ENCODE measurements around the gene FAM180B. TPM values are rescaled to one million over a fixed set of nuclear protein-coding genes. Genes with fewer than 3 reads are reported as not detected.

Gene FAM180B
- total and polyA plus RNA-seq, 10 of the 15 experiments (the other 5 are each of a cell fraction or from before 2014, with no cell fraction given): 0.04 to 0.34 TPM; not detected in 8

DNA sequence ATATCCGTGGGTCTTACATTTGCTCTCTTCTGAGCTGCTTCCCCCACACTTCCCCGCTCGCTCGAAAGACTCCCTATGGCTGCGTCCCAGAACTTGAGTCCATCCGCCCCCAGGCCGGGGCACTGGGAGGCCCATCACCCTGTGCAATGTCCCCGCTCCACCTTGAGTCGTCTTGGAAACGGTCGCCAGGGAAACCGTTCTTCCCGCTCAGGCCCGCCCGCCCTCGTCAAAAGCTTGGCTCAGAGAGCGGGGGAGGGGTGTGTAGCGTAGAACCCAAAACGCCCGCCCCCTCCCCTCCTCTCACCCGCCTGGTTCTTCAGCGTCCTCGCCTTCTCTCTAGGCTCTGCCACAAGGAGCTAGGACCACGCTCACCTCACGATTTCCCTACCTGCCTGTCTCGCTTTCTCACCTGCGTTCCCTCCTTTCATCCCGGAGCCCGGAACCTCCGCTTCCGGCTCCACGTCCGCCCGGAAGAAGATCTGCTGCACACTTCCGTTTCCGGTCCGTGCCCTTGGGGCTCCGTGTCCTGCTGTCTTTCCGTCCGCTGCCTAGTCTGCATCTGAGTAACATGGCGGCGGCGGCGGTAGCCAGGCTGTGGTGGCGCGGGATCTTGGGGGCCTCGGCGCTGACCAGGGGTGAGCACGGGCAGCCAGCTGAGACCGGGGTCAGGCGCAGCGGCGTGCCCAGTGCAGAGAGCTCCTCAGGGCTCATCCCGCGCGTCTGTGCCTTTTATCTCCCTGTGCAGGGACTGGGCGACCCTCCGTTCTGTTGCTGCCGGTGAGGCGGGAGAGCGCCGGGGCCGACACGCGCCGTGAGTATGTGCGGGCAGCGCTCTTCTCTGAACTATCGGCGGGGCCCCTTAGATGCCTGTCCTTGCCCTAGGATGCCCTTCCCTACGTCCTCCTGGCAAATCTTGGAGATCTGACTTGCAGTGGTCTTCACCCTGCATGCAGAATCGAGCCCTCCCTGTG is 7.7 kb upstream of the FAM180B start, which contains the start of the genes KBTBD4 and NDUFS3:
KBTBD4 (minus strand) TSS at position 447 of the 971 bp plus-strand sequence; CDS start at position 428, 19 bp downstream.
NDUFS3 (plus strand) TSS at position 551 of the 971 bp plus-strand sequence; CDS start at position 569, 18 bp downstream.
- FAIRE-seq (peak; percentile 94), DNase-seq (ENCODE audit: low read depth, low spot score) (peak; percentile 71), ATAC-seq (peak; percentile 96)
- peak within 1 kb of the TSS; percentile 70 for H3K27ac ChIP-seq (ENCODE audit: control insufficient read depth, insufficient read depth)
- H3K4me3 ChIP-seq: peak within 1 kb of the TSS; percentile 90
- H3K27me3 ChIP-seq (replicated peaks in 1 of 2; ENCODE audit: control insufficient read depth in 2 of 2, insufficient read depth in 2 of 2, low read length in 1 of 2): no peaks in the 10 kb centered on the region
- peaks cover 36% of the 10 kb centered on the region for H3K79me2 ChIP-seq (ENCODE audit: control insufficient read depth, insufficient read depth, low read length)
- H3K4me1 ChIP-seq (ENCODE audit: control insufficient read depth, insufficient read depth, low read length): peaks cover 12% of the 10 kb centered on the region
- CTCF ChIA-PET: interaction anchor here (1.0 to 1.3 kb wide), 3 partner anchors 13 to 81 kb away, joined by 3 to 4 read pairs (median 3); partner anchors contain the start of gene PTPMT1
- BruUV-seq (replicated peaks): TSS peak; percentile 83
- RAD21 ChIA-PET (ENCODE audit: unreplicated experiment): interaction anchor here (0.5 to 2.6 kb wide), 7 partner anchors 12 to 269 kb away, joined by 3 to 5 read pairs (median 4); partner anchors contain the start of gene NUP160
- no peaks in the 10 kb centered on the region for H4K20me1 ChIP-seq (ENCODE audit: control insufficient read depth, insufficient read depth)
- intact Hi-C loops (cut with micrococcal nuclease; ENCODE audit: unreplicated experiment) (no loop called here), in situ Hi-C loops (cut with MboI) (no loop called here)
- H3K4me2 ChIP-seq (ENCODE audit: control insufficient read depth, insufficient read depth): peak within 1 kb of the TSS; percentile 88
- H3K9ac ChIP-seq (ENCODE audit: control insufficient read depth, insufficient read depth, low read length): peak within 1 kb of the TSS; percentile 82
- H3K36me3 ChIP-seq (ENCODE audit: control insufficient read depth in 2 of 2, insufficient read depth in 2 of 2, low read length in 1 of 2): peaks cover 3 to 25% of the 10 kb centered on the region in 2 experiments
- H2AFZ ChIP-seq (ENCODE audit: control insufficient read depth, low read depth, low read length): peak within 1 kb of the TSS; percentile 94
- WGBS (ENCODE audit: insufficient coverage, insufficient replicate concordance, low lambda C conversion rate, missing lambda C conversion rate): under 1% methylated on average over 64 of the region's 72 CpGs
- SMC1A ChIA-PET (ENCODE audit: uncharacterized antibody, unreplicated experiment): interaction anchor here (0.6 to 2.5 kb wide), 9 partner anchors 12 to 137 kb away, joined by 3 to 9 read pairs (median 4); partner anchors contain the start of genes AGBL2 and CELF1
- POLR2A ChIA-PET: interaction anchor here (0.7 to 2.4 kb wide), 8 partner anchors 11 to 186 kb away, joined by 3 to 16 read pairs (median 4); partner anchors contain the start of gene PTPMT1
- H3K9me3 ChIP-seq (replicated peaks; ENCODE audit: control insufficient read depth, insufficient read depth, low read length): no peaks in the 10 kb centered on the region
- TF ChIP-seq CREM (IDR thresholded peaks at IDR 0.05; ENCODE audit: low read depth) (peak; percentile 94), RUNX3 (IDR thresholded peaks at IDR 0.05; ENCODE audit: low read length) (peak; percentile 60; the same call in 1 of the 2 replicates), KAT2A (conservative IDR thresholded peaks at IDR 0.05; ENCODE audit: control insufficient read depth, low read depth, low read length) (no peak), POLR2AphosphoS5 (IDR thresholded peaks at IDR 0.05; ENCODE audit: low read length) (peak; percentile 75), MEF2B (IDR thresholded peaks at IDR 0.05; ENCODE audit: partially characterized antibody, poor library complexity, severe bottlenecking) (peak; percentile 52), YBX1 (IDR thresholded peaks at IDR 0.05) (no peak), SIX5 (IDR thresholded peaks at IDR 0.05; ENCODE audit: low read depth, low read length, severe bottlenecking) (peak; percentile 84)
- TF ChIP-seq, protein P1, sequence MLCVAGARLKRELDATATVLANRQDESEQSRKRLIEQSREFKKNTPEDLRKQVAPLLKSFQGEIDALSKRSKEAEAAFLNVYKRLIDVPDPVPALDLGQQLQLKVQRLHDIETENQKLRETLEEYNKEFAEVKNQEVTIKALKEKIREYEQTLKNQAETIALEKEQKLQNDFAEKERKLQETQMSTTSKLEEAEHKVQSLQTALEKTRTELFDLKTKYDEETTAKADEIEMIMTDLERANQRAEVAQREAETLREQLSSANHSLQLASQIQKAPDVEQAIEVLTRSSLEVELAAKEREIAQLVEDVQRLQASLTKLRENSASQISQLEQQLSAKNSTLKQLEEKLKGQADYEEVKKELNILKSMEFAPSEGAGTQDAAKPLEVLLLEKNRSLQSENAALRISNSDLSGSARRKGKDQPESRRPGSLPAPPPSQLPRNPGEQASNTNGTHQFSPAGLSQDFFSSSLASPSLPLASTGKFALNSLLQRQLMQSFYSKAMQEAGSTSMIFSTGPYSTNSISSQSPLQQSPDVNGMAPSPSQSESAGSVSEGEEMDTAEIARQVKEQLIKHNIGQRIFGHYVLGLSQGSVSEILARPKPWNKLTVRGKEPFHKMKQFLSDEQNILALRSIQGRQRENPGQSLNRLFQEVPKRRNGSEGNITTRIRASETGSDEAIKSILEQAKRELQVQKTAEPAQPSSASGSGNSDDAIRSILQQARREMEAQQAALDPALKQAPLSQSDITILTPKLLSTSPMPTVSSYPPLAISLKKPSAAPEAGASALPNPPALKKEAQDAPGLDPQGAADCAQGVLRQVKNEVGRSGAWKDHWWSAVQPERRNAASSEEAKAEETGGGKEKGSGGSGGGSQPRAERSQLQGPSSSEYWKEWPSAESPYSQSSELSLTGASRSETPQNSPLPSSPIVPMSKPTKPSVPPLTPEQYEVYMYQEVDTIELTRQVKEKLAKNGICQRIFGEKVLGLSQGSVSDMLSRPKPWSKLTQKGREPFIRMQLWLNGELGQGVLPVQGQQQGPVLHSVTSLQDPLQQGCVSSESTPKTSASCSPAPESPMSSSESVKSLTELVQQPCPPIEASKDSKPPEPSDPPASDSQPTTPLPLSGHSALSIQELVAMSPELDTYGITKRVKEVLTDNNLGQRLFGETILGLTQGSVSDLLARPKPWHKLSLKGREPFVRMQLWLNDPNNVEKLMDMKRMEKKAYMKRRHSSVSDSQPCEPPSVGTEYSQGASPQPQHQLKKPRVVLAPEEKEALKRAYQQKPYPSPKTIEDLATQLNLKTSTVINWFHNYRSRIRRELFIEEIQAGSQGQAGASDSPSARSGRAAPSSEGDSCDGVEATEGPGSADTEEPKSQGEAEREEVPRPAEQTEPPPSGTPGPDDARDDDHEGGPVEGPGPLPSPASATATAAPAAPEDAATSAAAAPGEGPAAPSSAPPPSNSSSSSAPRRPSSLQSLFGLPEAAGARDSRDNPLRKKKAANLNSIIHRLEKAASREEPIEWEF (IDR thresholded peaks at IDR 0.05; ENCODE audit: insufficient replicate concordance, low read depth, low read length): no peak
- TF ChIP-seq, protein P2, sequence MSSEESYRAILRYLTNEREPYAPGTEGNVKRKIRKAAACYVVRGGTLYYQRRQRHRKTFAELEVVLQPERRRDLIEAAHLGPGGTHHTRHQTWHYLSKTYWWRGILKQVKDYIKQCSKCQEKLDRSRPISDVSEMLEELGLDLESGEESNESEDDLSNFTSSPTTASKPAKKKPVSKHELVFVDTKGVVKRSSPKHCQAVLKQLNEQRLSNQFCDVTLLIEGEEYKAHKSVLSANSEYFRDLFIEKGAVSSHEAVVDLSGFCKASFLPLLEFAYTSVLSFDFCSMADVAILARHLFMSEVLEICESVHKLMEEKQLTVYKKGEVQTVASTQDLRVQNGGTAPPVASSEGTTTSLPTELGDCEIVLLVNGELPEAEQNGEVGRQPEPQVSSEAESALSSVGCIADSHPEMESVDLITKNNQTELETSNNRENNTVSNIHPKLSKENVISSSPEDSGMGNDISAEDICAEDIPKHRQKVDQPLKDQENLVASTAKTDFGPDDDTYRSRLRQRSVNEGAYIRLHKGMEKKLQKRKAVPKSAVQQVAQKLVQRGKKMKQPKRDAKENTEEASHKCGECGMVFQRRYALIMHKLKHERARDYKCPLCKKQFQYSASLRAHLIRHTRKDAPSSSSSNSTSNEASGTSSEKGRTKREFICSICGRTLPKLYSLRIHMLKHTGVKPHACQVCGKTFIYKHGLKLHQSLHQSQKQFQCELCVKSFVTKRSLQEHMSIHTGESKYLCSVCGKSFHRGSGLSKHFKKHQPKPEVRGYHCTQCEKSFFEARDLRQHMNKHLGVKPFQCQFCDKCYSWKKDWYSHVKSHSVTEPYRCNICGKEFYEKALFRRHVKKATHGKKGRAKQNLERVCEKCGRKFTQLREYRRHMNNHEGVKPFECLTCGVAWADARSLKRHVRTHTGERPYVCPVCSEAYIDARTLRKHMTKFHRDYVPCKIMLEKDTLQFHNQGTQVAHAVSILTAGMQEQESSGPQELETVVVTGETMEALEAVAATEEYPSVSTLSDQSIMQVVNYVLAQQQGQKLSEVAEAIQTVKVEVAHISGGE (CRISPR knock-in tag; IDR thresholded peaks at IDR 0.05): peak; percentile 99
- TF ChIP-seq, protein P3, sequence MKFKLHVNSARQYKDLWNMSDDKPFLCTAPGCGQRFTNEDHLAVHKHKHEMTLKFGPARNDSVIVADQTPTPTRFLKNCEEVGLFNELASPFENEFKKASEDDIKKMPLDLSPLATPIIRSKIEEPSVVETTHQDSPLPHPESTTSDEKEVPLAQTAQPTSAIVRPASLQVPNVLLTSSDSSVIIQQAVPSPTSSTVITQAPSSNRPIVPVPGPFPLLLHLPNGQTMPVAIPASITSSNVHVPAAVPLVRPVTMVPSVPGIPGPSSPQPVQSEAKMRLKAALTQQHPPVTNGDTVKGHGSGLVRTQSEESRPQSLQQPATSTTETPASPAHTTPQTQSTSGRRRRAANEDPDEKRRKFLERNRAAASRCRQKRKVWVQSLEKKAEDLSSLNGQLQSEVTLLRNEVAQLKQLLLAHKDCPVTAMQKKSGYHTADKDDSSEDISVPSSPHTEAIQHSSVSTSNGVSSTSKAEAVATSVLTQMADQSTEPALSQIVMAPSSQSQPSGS (IDR thresholded peaks at IDR 0.05; ENCODE audit: low read length): no peak; the same call in 1 of the 2 replicates

All from GM12878 (cell line).